HEK293 (cell line): ENCODE measurements around the gene SGMS1.

Experiments
- GLI2 ChIP-seq: fragments of 450-650 bp; formaldehyde crosslinking; IDR thresholded peaks from 2 replicates; pipeline ENCODE4; 2017; ENCODE audit warnings: missing biosample characterization, missing genetic modification characterization, low read depth, borderline replicate concordance
- GLI4 ChIP-seq: fragments of 450-650 bp; formaldehyde crosslinking; IDR thresholded peaks from 2 replicates; pipeline ENCODE4 v1.5.1; 2016; ENCODE audit warnings: missing biosample characterization, missing genetic modification characterization
- HOXD13 ChIP-seq: sonication (generic); formaldehyde crosslinking; IDR thresholded peaks from 2 replicates; pipeline ENCODE4 v1.8.0; 2022; ENCODE audit warnings: missing genetic modification reagents, borderline replicate concordance
- PRDM2 ChIP-seq: fragments of 450-650 bp; formaldehyde crosslinking; IDR thresholded peaks from 2 replicates; pipeline ENCODE4 v1.5.1; 2016; ENCODE audit warnings: missing biosample characterization, missing genetic modification characterization, borderline replicate concordance
- SCRT1 ChIP-seq: fragments of 450-650 bp; formaldehyde crosslinking; IDR thresholded peaks from 2 replicates; pipeline ENCODE4 v1.5.1; 2016; ENCODE audit warnings: missing biosample characterization, missing genetic modification characterization, borderline replicate concordance
- SP3 ChIP-seq: fragments of 450-650 bp; formaldehyde crosslinking; IDR thresholded peaks from 2 replicates; pipeline ENCODE4 v1.5.1; 2016; ENCODE audit warnings: missing biosample characterization, missing genetic modification characterization
- ZEB2 ChIP-seq: fragments of 450-650 bp; formaldehyde crosslinking; IDR thresholded peaks from 2 replicates; pipeline ENCODE4 v1.5.1; 2016; ENCODE audit warnings: missing biosample characterization, missing genetic modification characterization
- ZFHX2 ChIP-seq: fragments of 450-650 bp; formaldehyde crosslinking; conservative IDR thresholded peaks from 2 replicates; pipeline ENCODE4 v1.5.1; 2016; ENCODE audit warnings: missing biosample characterization, missing genetic modification characterization
- ZIC2 ChIP-seq: fragments of 450-650 bp; formaldehyde crosslinking; IDR thresholded peaks from 2 replicates; pipeline ENCODE4 v1.5.1; 2016; ENCODE audit warnings: missing biosample characterization, missing genetic modification characterization
- ZNF10 ChIP-seq: fragments of 450-650 bp; formaldehyde crosslinking; IDR thresholded peaks from 2 replicates; pipeline ENCODE4 v1.5.1; 2017; ENCODE audit warnings: missing biosample characterization, missing genetic modification characterization
- ZNF132 ChIP-seq: fragments of 450-650 bp; formaldehyde crosslinking; IDR thresholded peaks from 2 replicates; pipeline ENCODE4 v1.5.1; 2017; ENCODE audit warnings: missing biosample characterization, missing genetic modification characterization, borderline replicate concordance
- ZNF16 ChIP-seq: fragments of 450-650 bp; formaldehyde crosslinking; IDR thresholded peaks from 2 replicates; pipeline ENCODE4 v1.5.1; 2016; ENCODE audit warnings: low read depth, missing biosample characterization, missing genetic modification characterization
- ZNF202 ChIP-seq: fragments of 450-650 bp; formaldehyde crosslinking; IDR thresholded peaks from 2 replicates; pipeline ENCODE4 v1.5.1; 2016; ENCODE audit warnings: missing biosample characterization, missing genetic modification characterization, borderline replicate concordance
- ZNF26 ChIP-seq: fragments of 450-650 bp; formaldehyde crosslinking; IDR thresholded peaks from 2 replicates; pipeline ENCODE4 v1.5.1; 2016; ENCODE audit warnings: missing biosample characterization, missing genetic modification characterization
- ZNF311 ChIP-seq: fragments of 450-650 bp; formaldehyde crosslinking; IDR thresholded peaks from 2 replicates; pipeline ENCODE4 v1.5.1; 2017; ENCODE audit warnings: missing biosample characterization, missing genetic modification characterization, borderline replicate concordance
- ZNF350 ChIP-seq: fragments of 450-650 bp; formaldehyde crosslinking; IDR thresholded peaks from 2 replicates; pipeline ENCODE4 v1.5.0; 2017; ENCODE audit warnings: missing biosample characterization, mild to moderate bottlenecking, missing genetic modification characterization
- ZNF449 ChIP-seq: fragments of 450-650 bp; formaldehyde crosslinking; IDR thresholded peaks from 2 replicates; pipeline ENCODE4 v1.5.1; 2017; ENCODE audit warnings: missing biosample characterization, mild to moderate bottlenecking, missing genetic modification characterization, moderate library complexity
- ZNF473 ChIP-seq: fragments of 450-650 bp; formaldehyde crosslinking; IDR thresholded peaks from 2 replicates; pipeline ENCODE4 v1.5.1; 2017; ENCODE audit warnings: missing biosample characterization, missing genetic modification characterization
- ZNF544 ChIP-seq: fragments of 450-650 bp; formaldehyde crosslinking; IDR thresholded peaks from 2 replicates; pipeline ENCODE4 v1.5.0; 2017; ENCODE audit warnings: missing biosample characterization, missing genetic modification characterization
- ZNF571 ChIP-seq: fragments of 450-650 bp; formaldehyde crosslinking; IDR thresholded peaks from 2 replicates; pipeline ENCODE4 v1.5.0; 2017; ENCODE audit warnings: missing biosample characterization, missing genetic modification characterization
- ZNF580 ChIP-seq: fragments of 450-650 bp; formaldehyde crosslinking; IDR thresholded peaks from 2 replicates; pipeline ENCODE4 v1.5.1; 2016; ENCODE audit warnings: missing biosample characterization, missing genetic modification characterization
- ZNF704 ChIP-seq: fragments of 450-650 bp; formaldehyde crosslinking; IDR thresholded peaks from 2 replicates; pipeline ENCODE4 v1.5.1; 2016; ENCODE audit warnings: missing biosample characterization, missing genetic modification characterization
- ZNF707 ChIP-seq: fragments of 450-650 bp; formaldehyde crosslinking; IDR thresholded peaks from 2 replicates; pipeline ENCODE4 v1.5.1; 2016; ENCODE audit warnings: missing biosample characterization, missing genetic modification characterization
- ZNF776 ChIP-seq: fragments of 450-650 bp; formaldehyde crosslinking; IDR thresholded peaks from 2 replicates; pipeline ENCODE4 v1.5.0; 2017; ENCODE audit warnings: missing biosample characterization, missing genetic modification characterization, borderline replicate concordance
- ZNF830 ChIP-seq: fragments of 450-650 bp; IDR thresholded peaks from 2 replicates; pipeline ENCODE4 v1.5.0; 2018; ENCODE audit warnings: missing biosample characterization, missing genetic modification characterization, low read depth, mild to moderate bottlenecking, moderate library complexity

Gene SGMS1

GRCh38 chr10:50464004-50464409, 159.7 kb downstream of the SGMS1 start (continued):
- no peak for TF ChIP-seq PRDM2 (tag by site-specific recombination)
- peak; percentile 86 for TF ChIP-seq ZEB2 (tag by site-specific recombination)
- TF ChIP-seq ZNF16 (tag by site-specific recombination), result no peak
- no peak for TF ChIP-seq ZNF830 (tag by site-specific recombination)
- no peak for TF ChIP-seq ZNF311 (tag by site-specific recombination)
- no peak for TF ChIP-seq ZNF776 (tag by site-specific recombination)
- TF ChIP-seq GLI2 (tag by site-specific recombination), result peak; percentile 99
- TF ChIP-seq ZFHX2 (tag by site-specific recombination), result no peak
- TF ChIP-seq GLI4 (tag by site-specific recombination), result no peak
- TF ChIP-seq ZNF473 (tag by site-specific recombination), result no peak
- no peak for TF ChIP-seq ZNF544
- TF ChIP-seq SP3 (tag by site-specific recombination), result no peak
- peak; percentile 77; the same call in 1 of the 2 replicates for TF ChIP-seq ZNF449 (tag by site-specific recombination)
- peak; percentile 91 for TF ChIP-seq ZNF10 (tag by site-specific recombination)
- no peak for TF ChIP-seq ZNF26 (tag by site-specific recombination)
- no peak for TF ChIP-seq HOXD13 (CRISPR knock-in tag)
- no peak for TF ChIP-seq ZNF707 (tag by site-specific recombination)
- no peak for TF ChIP-seq ZNF132 (tag by site-specific recombination)
- TF ChIP-seq SCRT1, result peak; percentile 81
- no peak for TF ChIP-seq ZNF704
- TF ChIP-seq ZIC2 (tag by site-specific recombination), result no peak
- TF ChIP-seq ZNF202 (tag by site-specific recombination), result no peak
- TF ChIP-seq ZNF580 (tag by site-specific recombination), result peak; percentile 97
- TF ChIP-seq ZNF350 (tag by site-specific recombination), result no peak
- no peak for TF ChIP-seq ZNF571 (tag by site-specific recombination)
